Lower lobe of right lung (tissue), 2 donors: Measurements from ENCODE around the gene C11orf58. TPM values are rescaled to one million over a fixed set of nuclear protein-coding genes. Genes with fewer than 3 reads are reported as not detected.

Source experiments
- ATAC-seq, 2 donors: fragments of 200-7000 bp; cut with Tn5 transposase; one replicate each; pipeline ENCODE4 v1.9.1; 2020 to 2022; ENCODE audit warnings: mild to moderate bottlenecking in 2 of 2, moderate library complexity in 2 of 2
- DNase-seq: peaks from one replicate; pipeline ENCODE4 v3.0.0-alpha.2; 2020
- H3K27ac ChIP-seq: fragments of 200-600 bp; one replicate; pipeline ENCODE4 v1.8.0; 2022
- H3K27me3 ChIP-seq: fragments of 200-600 bp; one replicate; pipeline ENCODE4 v1.8.0; 2022; ENCODE audit warnings: low read depth
- H3K36me3 ChIP-seq: fragments of 200-600 bp; one replicate; pipeline ENCODE4 v1.8.0; 2022; ENCODE audit warnings: mild to moderate bottlenecking
- H3K4me1 ChIP-seq: fragments of 200-600 bp; one replicate; pipeline ENCODE4 v1.8.0; 2022
- H3K4me3 ChIP-seq: fragments of 200-600 bp; one replicate; pipeline ENCODE4 v1.8.0; 2022; ENCODE audit warnings: mild to moderate bottlenecking
- H3K9me3 ChIP-seq: fragments of 200-600 bp; one replicate; pipeline ENCODE4 v1.8.0; 2022
- CTCF ChIP-seq: fragments of 200-600 bp; IDR thresholded peaks from one replicate; pipeline ENCODE4 v1.8.0; 2022; ENCODE audit warnings: antibody characterized with exemption, mild to moderate bottlenecking
- intact Hi-C: fragments of 100-400 bp; cut with DNase I; formaldehyde crosslinking; loops from one replicate; pipeline ENCODE4 v1.11.0; 2022
- total RNA-seq: library from RNA; stranded (reverse); fragmentation: NEBNext Ultra II Directional; extraction: Animal tissue kit (Norgen Biotek cat#: 25700); gene quantifications from one replicate; pipeline ENCODE4 v1.2.1, GENCODE V29; 2021
- donor health status: DM: no; HTN: yes; CAD: no; lungs with severe emphysema.

Gene C11orf58
- total RNA-seq, 1 donor from 2014 or later, result 104 TPM

- Histone ChIP-seq H3K4me1 (peaks cover 44% of the 10 kb centered on the region), H3K4me3 (no peak overlapping the region), H3K36me3 (peaks cover 17% of the 10 kb centered on the region), H3K27ac (no peak overlapping the region), H3K27me3 (no peaks in the 10 kb centered on the region), H3K9me3 (no peaks in the 10 kb centered on the region)
- no peak for ATAC-seq
- DNase-seq, result no peak
- no peak for TF ChIP-seq CTCF
- intact Hi-C loops, result no loop called here
Measured at GRCh38 chr11:16786131-16786530, 47.7 kb downstream of the C11orf58 start.

GRCh38 chr11:16787035-16787742, 48.7 kb downstream of the C11orf58 start:
- DNase-seq (no peak), ATAC-seq (no peak)
- no peak overlapping the region for H3K27ac ChIP-seq
- no peaks in the 10 kb centered on the region for H3K9me3 ChIP-seq
- peaks cover 17% of the 10 kb centered on the region for H3K36me3 ChIP-seq
- intact Hi-C loops, result no loop called here
- no peaks in the 10 kb centered on the region for H3K27me3 ChIP-seq
- no peak for TF ChIP-seq CTCF
- peaks cover 53% of the 10 kb centered on the region for H3K4me1 ChIP-seq
- no peak overlapping the region for H3K4me3 ChIP-seq

- Histone ChIP-seq H3K27me3 (no peaks in the 10 kb centered on the region), H3K36me3 (peaks cover 17% of the 10 kb centered on the region), H3K4me3 (no peak overlapping the region), H3K27ac (peak overlapping the region; percentile 49), H3K4me1 (peaks cover 60% of the 10 kb centered on the region), H3K9me3 (no peaks in the 10 kb centered on the region)
- intact Hi-C loops, result no loop called here
- ATAC-seq (peak; percentile 80 to 85), DNase-seq (peak; percentile 86)
- TF ChIP-seq CTCF, result peak; percentile 99
Measured at GRCh38 chr11:16788141-16789062, 50.0 kb downstream of the C11orf58 start.

- Histone ChIP-seq H3K27ac (peak overlapping the region; percentile 49), H3K4me3 (no peak overlapping the region), H3K4me1 (peaks cover 63% of the 10 kb centered on the region), H3K27me3 (no peaks in the 10 kb centered on the region), H3K36me3 (peaks cover 17% of the 10 kb centered on the region), H3K9me3 (no peaks in the 10 kb centered on the region)
- DNase-seq (peak; percentile 55), ATAC-seq (peak; percentile 12 to 22)
- intact Hi-C loops, result no loop called here
- no peak for TF ChIP-seq CTCF
Measured at GRCh38 chr11:16789063-16789420, 50.6 kb downstream of the C11orf58 start.

- Histone ChIP-seq H3K4me3 (no peak overlapping the region), H3K36me3 (peaks cover 17% of the 10 kb centered on the region), H3K27ac (no peak overlapping the region), H3K27me3 (no peaks in the 10 kb centered on the region), H3K4me1 (peaks cover 63% of the 10 kb centered on the region), H3K9me3 (no peaks in the 10 kb centered on the region)
- no peak for TF ChIP-seq CTCF
- DNase-seq (no peak), ATAC-seq (no peak)
- intact Hi-C loops, result no loop called here
Measured at GRCh38 chr11:16789560-16790485, 51.4 kb downstream of the C11orf58 start.
